Loucy (cell line): ENCODE data around the gene OR2Z1.

Experiments
- H2AFZ ChIP-seq: fragments of 200-600 bp; sonication (generic); 2 replicates; pipeline ENCODE4 v1.6.0; 2016; ENCODE audit warnings: antibody characterized with exemption, mild to moderate bottlenecking, low read length, moderate library complexity
- H3F3A ChIP-seq: fragments of 200-600 bp; 2 replicates; pipeline ENCODE4 v1.6.0; 2016; ENCODE audit warnings: antibody characterized with exemption, low read depth, mild to moderate bottlenecking
- H3K27me3 ChIP-seq: fragments of 200-600 bp; sonication (generic); 2 replicates; pipeline ENCODE4 v1.6.1; 2014; ENCODE audit warnings: low read length, mild to moderate bottlenecking; ENCODE audit not compliant: insufficient read depth, poor library complexity, severe bottlenecking
- H3K36me3 ChIP-seq: fragments of 200-600 bp; sonication (generic); 2 replicates; pipeline ENCODE4 v1.6.1; 2016; ENCODE audit warnings: low read length; ENCODE audit not compliant: insufficient read depth
- H3K4me1 ChIP-seq: fragments of 200-600 bp; sonication (generic); 2 replicates; pipeline ENCODE4 v1.5.1; 2014; ENCODE audit warnings: low read length, mild to moderate bottlenecking; ENCODE audit not compliant: insufficient read depth, poor library complexity, severe bottlenecking
- H3K4me2 ChIP-seq: fragments of 200-600 bp; sonication (generic); 2 replicates; pipeline ENCODE4 v1.6.0; 2014; ENCODE audit warnings: antibody characterized with exemption, low read length, low read depth, mild to moderate bottlenecking; ENCODE audit not compliant: poor library complexity, severe bottlenecking
- H3K4me3 ChIP-seq: fragments of 200-600 bp; sonication (generic); 2 replicates; pipeline ENCODE4 v1.5.1; 2014; ENCODE audit warnings: low read length, mild to moderate bottlenecking, mixed read lengths; ENCODE audit not compliant: poor library complexity, severe bottlenecking
- H3K79me2 ChIP-seq: fragments of 200-600 bp; sonication (generic); 2 replicates; pipeline ENCODE4 v1.6.1; 2014; ENCODE audit warnings: low read length; ENCODE audit not compliant: insufficient read depth
- H3K9ac ChIP-seq: fragments of 200-600 bp; sonication (generic); 2 replicates; pipeline ENCODE4 v1.6.0; 2014; ENCODE audit warnings: mild to moderate bottlenecking, low read depth, low read length, moderate library complexity; ENCODE audit not compliant: poor library complexity, severe bottlenecking
- H3K9me2 ChIP-seq: fragments of 200-600 bp; sonication (generic); replicated peaks from 2 replicates; pipeline ENCODE4 v1.6.1; 2016; ENCODE audit warnings: low read depth, low read length, mixed read lengths
- H3K9me3 ChIP-seq: fragments of 200-600 bp; sonication (generic); 2 replicates; pipeline ENCODE4 v1.6.1; 2014; ENCODE audit warnings: mild to moderate bottlenecking, antibody characterized with exemption, low read length, low read depth; ENCODE audit not compliant: insufficient read depth
- H4K20me1 ChIP-seq: fragments of 200-600 bp; sonication (generic); 2 replicates; pipeline ENCODE4 v1.6.0; 2014; ENCODE audit warnings: antibody characterized with exemption, low read length, mild to moderate bottlenecking; ENCODE audit not compliant: insufficient read depth, poor library complexity, severe bottlenecking
- CTCF ChIP-seq: fragments of 200-600 bp; sonication (generic); conservative IDR thresholded peaks from 2 replicates; pipeline ENCODE4 v1.5.1; 2014; ENCODE audit warnings: mild to moderate bottlenecking, antibody characterized with exemption, low read length
- EZH2phosphoT487 ChIP-seq: fragments of 200-600 bp; IDR thresholded peaks from 2 replicates; pipeline ENCODE4 v1.6.1; 2018; ENCODE audit warnings: antibody characterized with exemption, mild to moderate bottlenecking, moderate library complexity, borderline replicate concordance

Gene OR2Z1

GRCh38 chr19:8680676-8681344, 40.6 kb upstream of the OR2Z1 start:
- H3K9ac ChIP-seq = no peak overlapping the region
- H3K79me2 ChIP-seq = no peaks in the 10 kb centered on the region
- H2AFZ ChIP-seq = no peak overlapping the region
- no peaks in the 10 kb centered on the region for H3K9me2 ChIP-seq
- H3K9me3 ChIP-seq = no peaks in the 10 kb centered on the region
- H3K4me2 ChIP-seq = no peak overlapping the region
- TF ChIP-seq CTCF = no peak
- TF ChIP-seq EZH2phosphoT487 = no peak
- no peak overlapping the region for H3K4me3 ChIP-seq
- H4K20me1 ChIP-seq = no peaks in the 10 kb centered on the region
- H3K36me3 ChIP-seq = no peaks in the 10 kb centered on the region
- H3K27me3 ChIP-seq = no peaks in the 10 kb centered on the region
- peaks cover 29% of the 10 kb centered on the region for H3K4me1 ChIP-seq
- no peaks in the 10 kb centered on the region for H3F3A ChIP-seq

- no peaks in the 10 kb centered on the region for H3F3A ChIP-seq
- TF ChIP-seq CTCF = no peak
- no peaks in the 10 kb centered on the region for H3K79me2 ChIP-seq
- no peaks in the 10 kb centered on the region for H3K27me3 ChIP-seq
- no peaks in the 10 kb centered on the region for H4K20me1 ChIP-seq
- H3K4me3 ChIP-seq = no peak overlapping the region
- peaks cover 29% of the 10 kb centered on the region for H3K4me1 ChIP-seq
- no peak overlapping the region for H3K4me2 ChIP-seq
- H3K36me3 ChIP-seq = no peaks in the 10 kb centered on the region
- no peak overlapping the region for H2AFZ ChIP-seq
- no peaks in the 10 kb centered on the region for H3K9me2 ChIP-seq
- no peaks in the 10 kb centered on the region for H3K9me3 ChIP-seq
- no peak overlapping the region for H3K9ac ChIP-seq
These were observed 39.9 kb upstream of the OR2Z1 start for GRCh38 chr19:8681345-8682029.

DNA sequence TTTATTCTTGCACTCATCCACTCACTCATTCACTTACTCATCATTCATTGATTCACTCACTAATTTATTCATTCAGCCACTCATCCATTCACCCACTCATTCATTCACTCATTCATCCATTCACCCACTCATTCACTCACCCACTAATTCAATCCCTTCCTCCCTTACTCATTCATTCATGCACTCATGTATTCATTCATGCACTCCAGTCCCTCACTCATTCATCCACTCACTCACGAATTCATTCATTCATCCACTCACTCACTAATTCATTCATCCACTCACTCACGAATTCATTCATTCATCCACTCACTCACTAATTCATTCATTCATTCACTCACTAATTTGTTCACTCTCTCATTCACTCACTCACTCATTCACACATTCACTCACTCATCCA, 39.0 kb upstream of the OR2Z1 start:
- Histone ChIP-seq H3K4me2 (no peak overlapping the region), H4K20me1 (no peaks in the 10 kb centered on the region)

More for the DNA sequence above, 39.0 kb upstream of the OR2Z1 start:
- Histone ChIP-seq H3K4me3 (no peak overlapping the region), H3K9ac (no peak overlapping the region), H3K4me1 (peaks cover 29% of the 10 kb centered on the region), H3K27me3 (no peaks in the 10 kb centered on the region), H3F3A (no peaks in the 10 kb centered on the region), H3K36me3 (no peaks in the 10 kb centered on the region), H3K79me2 (no peaks in the 10 kb centered on the region), H3K9me3 (no peaks in the 10 kb centered on the region), H3K9me2 (no peaks in the 10 kb centered on the region), H2AFZ (no peak overlapping the region)
- no peak for TF ChIP-seq EZH2phosphoT487
- no peak for TF ChIP-seq CTCF
